SK-N-MC (cell line): ENCODE results near the gene ABHD2.

Experiments used
- EZH2 ChIP-seq: fragments of 200-600 bp; sonication (generic); IDR thresholded peaks from one replicate; pipeline ENCODE4 v1.6.1; 2017; ENCODE audit warnings: antibody characterized with exemption
- FOXP2 ChIP-seq: optimal IDR thresholded peaks from 2 replicates; pipeline ENCODE3; 2011; ENCODE audit warnings: mild to moderate bottlenecking, moderate library complexity; ENCODE audit not compliant: insufficient read depth; ENCODE audit errors: extremely low read length, control extremely low read depth
- POLR2AphosphoS5 ChIP-seq: IDR thresholded peaks from 2 replicates; pipeline ENCODE4 v1.6.1; 2012; ENCODE audit warnings: mild to moderate bottlenecking, low read depth, low read length, borderline replicate concordance

- no peak for TF ChIP-seq POLR2AphosphoS5
- no peak for TF ChIP-seq EZH2
- no peak for TF ChIP-seq FOXP2
These were observed 99.8 kb downstream of the ABHD2 start for GRCh38 chr15:89187986-89188514.
